NCI-H2107 treated with DMSO at 0.1 percent for 48 hours (cell line): ENCODE data around the gene LYSMD4.
"Not testable (repeated sequence)": the region's sequence is repeated elsewhere in the genome, so short reads cannot be mapped to it uniquely, and the experiment has no call there.

Experiments used
- DNase-seq: peaks from one replicate; lab custom pipeline; 2025; ENCODE audit not compliant: unreplicated experiment; lab: John Stamatoyannopoulos, UW

The LYSMD4 gene

GRCh38 chr15:99733268-99734039 is at the start of gene LYSMD4:
Gene LYSMD4 (minus strand): TSS chr15:99733437. CDS start chr15:99731999, 1,438 bp downstream.
- DNase-seq: peak; percentile 62

GRCh38 chr15:99782029-99782428 is 48.8 kb upstream of the LYSMD4 start:
- not testable (repeated sequence) for DNase-seq

GRCh38 chr15:99777144-99777543 is 43.9 kb upstream of the LYSMD4 start:
- DNase-seq: no peak

GRCh38 chr15:99764522-99764921 is 31.3 kb upstream of the LYSMD4 start:
- no peak for DNase-seq

GRCh38 chr15:99763827-99764226 is 30.6 kb upstream of the LYSMD4 start:
- DNase-seq: no peak

- no peak for DNase-seq
These were observed 29.1 kb upstream of the LYSMD4 start for GRCh38 chr15:99762288-99762687.

- peak; percentile 46 for DNase-seq
These were observed 22.6 kb upstream of the LYSMD4 start for GRCh38 chr15:99755692-99756409.

- DNase-seq: no peak
These were observed 19.8 kb upstream of the LYSMD4 start for GRCh38 chr15:99753066-99753465.

GRCh38 chr15:99752556-99752955 is 19.3 kb upstream of the LYSMD4 start:
- DNase-seq: no peak

GRCh38 chr15:99750326-99750725 is 17.1 kb upstream of the LYSMD4 start:
- DNase-seq: not testable (repeated sequence)

- DNase-seq: no peak
These were observed 16.1 kb upstream of the LYSMD4 start for GRCh38 chr15:99749386-99749785.

GRCh38 chr15:99745370-99746086 is 12.3 kb upstream of the LYSMD4 start:
- no peak for DNase-seq

- DNase-seq: no peak
These were observed 10.9 kb upstream of the LYSMD4 start for GRCh38 chr15:99744142-99744541.

GRCh38 chr15:99741835-99742234 is 8.6 kb upstream of the LYSMD4 start:
- no peak for DNase-seq

GRCh38 chr15:99738021-99738847 is 5.0 kb upstream of the LYSMD4 start:
- no peak for DNase-seq

GRCh38 chr15:99736702-99737101 is 3.5 kb upstream of the LYSMD4 start:
- no peak for DNase-seq

- no peak for DNase-seq
These were observed 2.6 kb upstream of the LYSMD4 start for GRCh38 chr15:99735868-99736267.

- peak; percentile 4 for DNase-seq
These were observed 1.3 kb upstream of the LYSMD4 start for GRCh38 chr15:99734575-99734974.

- not testable (repeated sequence) for DNase-seq
These were observed 729 bp upstream of the LYSMD4 start for GRCh38 chr15:99734040-99734291.

GRCh38 chr15:99732751-99733267 is 428 bp downstream of the LYSMD4 start:
- no peak for DNase-seq
